IMR-90 (cell line): ENCODE data around the gene PYY. TPM values are rescaled to one million over a fixed set of nuclear protein-coding genes. Genes with fewer than 3 reads are reported as not detected.

ENCODE experiments used
- ATAC-seq: fragments of 200-7000 bp; cut with Tn5 transposase; 2 replicates; pipeline ENCODE4 v1.9.1; 2020; ENCODE audit warnings: low read depth, mild to moderate bottlenecking, moderate library complexity
- BruUV-seq: library from RNA; stranded (reverse); fragments of 400-500 nt; replicated peaks from 2 replicates; lab custom pipeline; 2021; lab: Mats Ljungman, UMichigan
- CTCF ChIA-PET: fragments of 300-600 bp; formaldehyde crosslinking; extraction: SDS; loops from one replicate; lab custom pipeline; 2021; ENCODE audit warnings: antibody characterized with exemption; lab: Yijun Ruan, JAX
- POLR2A ChIA-PET: fragments of 300-600 bp; sonication (Branson Sonifier 250); formaldehyde crosslinking; loops from one replicate; lab custom pipeline; 2022; ENCODE audit warnings: antibody characterized with exemption; ENCODE audit not compliant: unreplicated experiment; lab: Charles Lee
- DNase-seq: peaks from one replicate; pipeline ENCODE4 v3.0.0; 2013
- H2AFZ ChIP-seq: replicated peaks from 2 replicates; pipeline ENCODE3; 2013; ENCODE audit warnings: low read length, mild to moderate bottlenecking; ENCODE audit not compliant: poor library complexity
- H2AK5ac ChIP-seq: 2 replicates; pipeline ENCODE4 v1.6.1; 2013; ENCODE audit warnings: low read depth, low read length, inconsistent platforms
- H2AK9ac ChIP-seq: replicated peaks from 2 replicates; pipeline ENCODE3; 2013; ENCODE audit warnings: mild to moderate bottlenecking, low read depth, low read length, moderate library complexity; ENCODE audit not compliant: poor library complexity
- H2BK120ac ChIP-seq: 2 replicates; pipeline ENCODE4 v1.6.1; 2013; ENCODE audit warnings: low read depth, low read length, inconsistent platforms
- H2BK15ac ChIP-seq: 3 replicates; pipeline ENCODE4 v1.6.1; 2013; ENCODE audit warnings: low read depth, low read length, inconsistent platforms
- H2BK20ac ChIP-seq: 2 replicates; pipeline ENCODE4 v1.6.1; 2013; ENCODE audit warnings: low read depth, mild to moderate bottlenecking, inconsistent platforms, low read length, moderate library complexity
- H2BK5ac ChIP-seq: 2 replicates; pipeline ENCODE4 v1.6.1; 2013; ENCODE audit warnings: mild to moderate bottlenecking, low read depth, low read length, inconsistent platforms; ENCODE audit not compliant: poor library complexity, severe bottlenecking
- H3K14ac ChIP-seq: replicated peaks from 2 replicates; pipeline ENCODE4 v1.6.1; 2013; ENCODE audit warnings: low read depth, low read length, inconsistent platforms
- H3K18ac ChIP-seq: 2 replicates; pipeline ENCODE4 v1.6.1; 2013; ENCODE audit warnings: low read depth, low read length, control low read depth
- H3K23ac ChIP-seq: 2 replicates; pipeline ENCODE4 v1.6.1; 2013; ENCODE audit warnings: low read depth, low read length, inconsistent platforms
- H3K27ac ChIP-seq: 2 replicates; pipeline ENCODE4 v1.5.1; 2013; ENCODE audit warnings: mild to moderate bottlenecking, control low read depth, low read length; ENCODE audit not compliant: insufficient read depth
- H3K27me3 ChIP-seq: 2 replicates; pipeline ENCODE4 v1.6.1; 2013; ENCODE audit warnings: low read length; ENCODE audit not compliant: control insufficient read depth, insufficient read depth
- H3K36me3 ChIP-seq: 2 replicates; pipeline ENCODE4 v1.6.1; 2013; ENCODE audit warnings: low read length, mixed read lengths; ENCODE audit not compliant: control insufficient read depth, insufficient read depth
- H3K4ac ChIP-seq: 2 replicates; pipeline ENCODE4 v1.6.1; 2013; ENCODE audit warnings: low read depth, low read length, inconsistent platforms
- H3K4me1 ChIP-seq: 2 replicates; pipeline ENCODE4 v1.6.1; 2013; ENCODE audit warnings: low read length, mixed read lengths; ENCODE audit not compliant: control insufficient read depth, insufficient read depth
- H3K4me2 ChIP-seq: 2 replicates; pipeline ENCODE4 v1.6.1; 2013; ENCODE audit warnings: low read depth, mild to moderate bottlenecking, control low read depth, low read length, moderate library complexity
- H3K4me3 ChIP-seq: 2 replicates; pipeline ENCODE4 v1.5.1; 2013; ENCODE audit warnings: low read depth, mild to moderate bottlenecking, control low read depth, low read length, moderate library complexity; ENCODE audit not compliant: insufficient read depth
- H3K56ac ChIP-seq: 2 replicates; pipeline ENCODE4 v1.6.1; 2013; ENCODE audit warnings: low read length, inconsistent platforms; ENCODE audit not compliant: insufficient read depth; ENCODE audit errors: extremely low read depth
- H3K79me1 ChIP-seq, 2 experiments: 2 replicates each; pipeline ENCODE4 v1.6.1; 2013; ENCODE audit warnings: low read length in 2 of 2, inconsistent platforms in 1 of 2, low read depth in 1 of 2
- H3K9ac ChIP-seq: 2 replicates; pipeline ENCODE4 v1.6.1; 2013; ENCODE audit warnings: low read depth, low read length, control low read depth
- H3K9me1 ChIP-seq: 2 replicates; pipeline ENCODE4 v1.6.1; 2013; ENCODE audit warnings: low read length, inconsistent platforms; ENCODE audit not compliant: insufficient read depth
- H3K9me3 ChIP-seq: 2 replicates; pipeline ENCODE4 v1.6.1; 2013; ENCODE audit warnings: low read length; ENCODE audit not compliant: control insufficient read depth, insufficient read depth
- H4K20me1 ChIP-seq: 2 replicates; pipeline ENCODE4 v1.6.1; 2013; ENCODE audit warnings: low read length, inconsistent platforms; ENCODE audit not compliant: insufficient read depth
- H4K5ac ChIP-seq: 2 replicates; pipeline ENCODE4 v1.6.1; 2013; ENCODE audit warnings: mild to moderate bottlenecking, low read depth, low read length, control low read depth
- H4K8ac ChIP-seq, 2 experiments: 2 replicates each; pipeline ENCODE4 v1.6.1; 2013; ENCODE audit warnings: low read depth in 2 of 2, low read length in 2 of 2, control low read depth in 1 of 2, inconsistent platforms in 1 of 2
- H4K91ac ChIP-seq: 2 replicates; pipeline ENCODE4 v1.6.1; 2013; ENCODE audit warnings: low read depth, low read length, inconsistent platforms; ENCODE audit not compliant: insufficient read depth
- BHLHE40 ChIP-seq: fragments of 150-350 bp; IDR thresholded peaks from 2 replicates; pipeline ENCODE4 v1.6.1; 2016; ENCODE audit warnings: mild to moderate bottlenecking, low read depth, low read length
- CTCF ChIP-seq: conservative IDR thresholded peaks from 2 replicates; pipeline ENCODE4 v1.5.1; 2012; ENCODE audit warnings: mild to moderate bottlenecking, low read depth, low read length, improper control_type of control experiment
- MAZ ChIP-seq: IDR thresholded peaks from 2 replicates; pipeline ENCODE4 v1.6.1; 2012; ENCODE audit warnings: low read depth, mild to moderate bottlenecking, low read length, improper control_type of control experiment, moderate library complexity, borderline replicate concordance
- POLR2A ChIP-seq: IDR thresholded peaks from 2 replicates; pipeline ENCODE4 v1.6.1; 2012; ENCODE audit warnings: mild to moderate bottlenecking, low read depth, low read length
- WGBS, 2 experiments: methylation state at CpG; one replicate each; pipeline versions ENCODE4 v1.1.5 to v1.1.7; 2013; ENCODE audit warnings: missing lambda C conversion rate in 2 of 2; ENCODE audit not compliant: insufficient read length in 1 of 2; ENCODE audit errors: extremely low coverage in 2 of 2; 5-methylcytosine and 5-hydroxymethylcytosine counted together
- dilution Hi-C: fragments of 300-500 bp; cut with HindIII; formaldehyde crosslinking; loops from one replicate; pipeline ENCODE4 v1.14.3; 2018; ENCODE audit warnings: low sequenced_read_pairs; ENCODE audit not compliant: unreplicated experiment
- in situ Hi-C: fragments of 300-500 bp; cut with MboI; formaldehyde crosslinking; loops from 3 replicates; pipeline ENCODE4 v1.14.3; 2019; ENCODE audit warnings: low sequenced_read_pairs, inconsistent platforms, mixed read lengths
- intact Hi-C: fragments of 100-400 bp; cut with micrococcal nuclease; formaldehyde crosslinking; loops from 2 replicates; pipeline ENCODE4 v1.10.0; 2022
- polyA plus RNA-seq, 3 experiments: library from polyadenylated mRNA; depleted of rRNA; stranded (reverse); fragments of >200 nt; gene quantifications; 2 replicates each; pipeline ENCODE4 v1.2.3, GENCODE V29; 2012; ENCODE audit warnings: low replicate concordance in 1 of 3
- total RNA-seq: library from RNA; depleted of rRNA; stranded (reverse); fragments of >200 nt; gene quantifications from 2 replicates; pipeline ENCODE4 v1.2.3, GENCODE V29; 2012

The PYY gene
- total and polyA plus RNA-seq, 2 of the 4 experiments (the other 2 are of a cell fraction): not detected

GRCh38 chr17:43907425-43907981 lies 46.2 kb downstream of the PYY start, which contains the start of gene MPP2:
Gene MPP2 (minus strand): TSS chr17:43907536. CDS start chr17:43904460, 3,076 bp downstream.
- Histone ChIP-seq H3K79me1 (no peaks in the 10 kb centered on the region), H4K5ac (0 out of 2 replicates have a peak within 1 kb of the TSS, but pooled peaks have one; percentile 50), H2AFZ (peak within 1 kb of the TSS; percentile 95), H2BK120ac (peak within 1 kb of the TSS; percentile 68; the same call in 1 of the 2 replicates), H3K9me3 (no peaks in the 10 kb centered on the region), H3K9me1 (0 out of 2 replicates have a peak, but pooled peaks cover 4% of the 10 kb centered on the region), H4K20me1 (peaks cover 8% of the 10 kb centered on the region), H2BK5ac (peak within 1 kb of the TSS; percentile 46), H3K4me3 (peak within 1 kb of the TSS; percentile 57), H3K4ac (no peak within 1 kb of the TSS), H3K9ac (peak within 1 kb of the TSS; percentile 63), H3K18ac (peak within 1 kb of the TSS; percentile 75; the same call in 1 of the 2 replicates), H3K14ac (no peak within 1 kb of the TSS; the same call in 1 of the 2 replicates), H4K8ac (peak within 1 kb of the TSS in 1 of 2 experiments; percentile 61; a peak in 2 of 4 replicates), H4K91ac (no peak within 1 kb of the TSS; the same call in 1 of the 2 replicates), H3K4me2 (peak within 1 kb of the TSS; percentile 98), H3K27ac (peak within 1 kb of the TSS; percentile 58), H3K4me1 (peaks cover 6% of the 10 kb centered on the region), H3K27me3 (peaks cover 18% of the 10 kb centered on the region), H2BK20ac (no peak within 1 kb of the TSS), H2AK5ac (no peak within 1 kb of the TSS), H2AK9ac (peak within 1 kb of the TSS; percentile 87), H3K36me3 (no peaks in the 10 kb centered on the region), H2BK15ac (peak within 1 kb of the TSS; percentile 39; the same call in 1 of the 3 replicates), H3K56ac (no peak within 1 kb of the TSS), H3K23ac (0 out of 2 replicates have a peak within 1 kb of the TSS, but pooled peaks have one; percentile 35)
- WGBS, 2 experiments: 0% methylated on average over 14 of the region's 36 CpGs; no CpG with 5 or more reads in 1 of the 2 experiments
- intact Hi-C loops: no loop called here
- 0 out of 2 replicates have a peak, but pooled peaks have one; percentile 29 for TF ChIP-seq POLR2A
- no peak for TF ChIP-seq BHLHE40
- TF ChIP-seq CTCF: 0 out of 2 replicates have a peak, but pooled peaks have one; percentile 17
- peak; percentile 79; the same call in 1 of the 2 replicates for TF ChIP-seq MAZ
- ChIA-PET CTCF (interaction anchor here (1.9 kb wide), 1 partner anchor 29 kb away, joined by 6 read pairs; no protein-coding TSS in a partner anchor), POLR2A (no interaction called here)
- dilution Hi-C loops: no loop called here
- BruUV-seq: no TSS peak
- ATAC-seq (peak; percentile 71), DNase-seq (peak; percentile 58)
- in situ Hi-C loops: no loop called here
